Measurements from ENCODE around the gene HIRIP3.

Gene HIRIP3

GRCh38 chr16:29996766-29997250, 1.4 kb upstream of the HIRIP3 start:
- DNase-seq (ENCODE audit: low spot score) = no peak

GRCh38 chr16:29995911-29996765, 721 bp upstream of the HIRIP3 start, which contains the start of gene INO80E:
INO80E (plus strand) TSS chr16:29996241; CDS start chr16:29996311, 70 bp downstream.
- DNase-seq (ENCODE audit: low spot score) = peak; percentile 98

- DNase-seq (ENCODE audit: low spot score) = no peak
Observed at GRCh38 chr16:29994600-29995323, 655 bp downstream of the HIRIP3 start.

- no peak for DNase-seq (ENCODE audit: low spot score)
Observed at GRCh38 chr16:29993903-29994599, 1.4 kb downstream of the HIRIP3 start.

- no peak for DNase-seq (ENCODE audit: low spot score)
Observed at GRCh38 chr16:29993191-29993902, 2.1 kb downstream of the HIRIP3 start.

GRCh38 chr16:29992344-29992967, 3.0 kb downstream of the HIRIP3 start:
- no peak for DNase-seq (ENCODE audit: low spot score)

- no peak for DNase-seq (ENCODE audit: low spot score)
Observed at GRCh38 chr16:29991571-29991904, 3.9 kb downstream of the HIRIP3 start.

- no peak for DNase-seq (ENCODE audit: low spot score)
Observed at GRCh38 chr16:29990883-29991570, 4.4 kb downstream of the HIRIP3 start.

GRCh38 chr16:29990034-29990433, 5.4 kb downstream of the HIRIP3 start:
- no peak for DNase-seq (ENCODE audit: low spot score)

GRCh38 chr16:29989111-29989858, 6.1 kb downstream of the HIRIP3 start:
- no peak for DNase-seq (ENCODE audit: low spot score)

GRCh38 chr16:29988346-29989075, 6.9 kb downstream of the HIRIP3 start:
- DNase-seq (ENCODE audit: low spot score) = no peak

GRCh38 chr16:29987371-29988085, 7.9 kb downstream of the HIRIP3 start:
- no peak for DNase-seq (ENCODE audit: low spot score)

- DNase-seq (ENCODE audit: low spot score) = no peak
Observed at GRCh38 chr16:29986931-29987330, 8.5 kb downstream of the HIRIP3 start.

- DNase-seq (ENCODE audit: low spot score) = no peak
Observed at GRCh38 chr16:29986231-29986630, 9.2 kb downstream of the HIRIP3 start.

GRCh38 chr16:29985271-29985811, 10.1 kb downstream of the HIRIP3 start:
- no peak for DNase-seq (ENCODE audit: low spot score)

- DNase-seq (ENCODE audit: low spot score) = no peak
Observed at GRCh38 chr16:29984764-29985147, 10.7 kb downstream of the HIRIP3 start.

- DNase-seq (ENCODE audit: low spot score) = no peak
Observed at GRCh38 chr16:29984137-29984763, 11.2 kb downstream of the HIRIP3 start.
